ENCODE measurements around the gene RPH3AL. TPM values are rescaled to one million over a fixed set of nuclear protein-coding genes. Genes with fewer than 3 reads are reported as not detected.

The RPH3AL gene
- total RNA-seq, 1 experiment from 2014 or later, result 3.0 TPM

- H3K4me1 ChIP-seq (ENCODE audit: insufficient read depth, low read length), result no peaks in the 10 kb centered on the region
- Mint-ChIP-seq H3K27ac (no peak overlapping the region), H3K36me3 (ENCODE audit: insufficient read depth in 1 of 3, low read depth in 3 of 3) (peaks cover 0 to 4% (median 2%) of the 10 kb centered on the region in 3 experiments; a peak in 3 of 7 replicates), H3K4me3 (no peak overlapping the region), H3K9me3 (peaks cover 3 to 13% of the 10 kb centered on the region in 2 experiments; a peak in 4 of 5 replicates), H3K4me1 (peaks cover 7 to 9% of the 10 kb centered on the region in 2 experiments), H3K27me3 (ENCODE audit: low read depth) (peaks cover 10% of the 10 kb centered on the region)
- no peaks in the 10 kb centered on the region for H3K23me2 ChIP-seq (ENCODE audit: insufficient read length, low read depth, low read length, poor library complexity, severe bottlenecking)
- H3K14ac ChIP-seq (ENCODE audit: insufficient read depth, low read length), result no peak overlapping the region
- H3K79me1 ChIP-seq (ENCODE audit: insufficient read depth, low read depth, low read length, poor library complexity, severe bottlenecking), result no peaks in the 10 kb centered on the region
- no peak for TF ChIP-seq CTCF (conservative IDR thresholded peaks at IDR 0.05)
- H2BK20ac ChIP-seq (ENCODE audit: low read depth, low read length, poor library complexity, severe bottlenecking), result no peak overlapping the region
- WGBS (ENCODE audit: extremely low coverage, insufficient read length, low lambda C conversion rate), result no CpG with 5 or more reads among the region's 31 CpGs
- no peaks in the 10 kb centered on the region for H3K9me3 ChIP-seq (ENCODE audit: control insufficient read depth, low read depth, low read length)
- no peak overlapping the region for H3K4ac ChIP-seq (ENCODE audit: low read depth, low read length)
- DNase-seq, result no peak
- H3K27ac ChIP-seq (ENCODE audit: insufficient read length, low read depth, low read length), result no peak overlapping the region
- H4K5ac ChIP-seq (ENCODE audit: insufficient read length, low read depth, low read length), result no peak overlapping the region
- no peak overlapping the region for H3K9ac ChIP-seq (ENCODE audit: extremely low read depth, insufficient read length, low read length)
- no peak overlapping the region for H4K91ac ChIP-seq (ENCODE audit: insufficient read length, low read depth, low read length)
- no peaks in the 10 kb centered on the region for H3K27me3 ChIP-seq (ENCODE audit: insufficient read depth, low read length)
- H3K23ac ChIP-seq (ENCODE audit: insufficient read length, low read depth, low read length), result no peak overlapping the region
- no peak overlapping the region for H2BK15ac ChIP-seq (ENCODE audit: low read depth, low read length)
- H3K79me2 ChIP-seq (ENCODE audit: insufficient read depth, low read length), result no peaks in the 10 kb centered on the region
- no peak overlapping the region for H2BK120ac ChIP-seq (ENCODE audit: low read depth, low read length, poor library complexity, severe bottlenecking)
- no peak overlapping the region for H3T11ph ChIP-seq (ENCODE audit: low read length)
- H3K18ac ChIP-seq (ENCODE audit: insufficient read length, low read depth, low read length), result no peak overlapping the region
- H2AK5ac ChIP-seq (ENCODE audit: insufficient read length, low read length), result no peak overlapping the region
- no peak overlapping the region for H2BK5ac ChIP-seq (ENCODE audit: insufficient read length, low read length)
- H4K8ac ChIP-seq (replicated peaks; ENCODE audit: insufficient read length, low read depth, low read length), result no peak overlapping the region
- no peak overlapping the region for H3K4me2 ChIP-seq (ENCODE audit: insufficient read depth, insufficient read length, low read length)
- H2BK12ac ChIP-seq (ENCODE audit: insufficient read length, low read depth, low read length), result no peak overlapping the region
- H2AFZ ChIP-seq (ENCODE audit: low read length), result no peak overlapping the region
- H4K20me1 ChIP-seq (ENCODE audit: control insufficient read depth, insufficient read depth, insufficient read length), result peaks cover 3% of the 10 kb centered on the region
- no peak overlapping the region for H3K56ac ChIP-seq (ENCODE audit: insufficient read length, low read depth, low read length)
Observed at GRCh38 chr17:193841-194806, 158.5 kb downstream of the RPH3AL start.

All from H9 (cell line).